ENCODE results near the gene FAXDC2.
"Not testable (repeated sequence)": the region's sequence is repeated elsewhere in the genome, so short reads cannot be mapped to it uniquely, and the experiment has no call there.

FAXDC2 gene

GRCh38 chr5:154840435-154841272, 9.7 kb downstream of the FAXDC2 start:
- H3K27me3 Mint-ChIP-seq (ENCODE audit: low read depth, poor library complexity) = no peaks in the 10 kb centered on the region
- peak overlapping the region; percentile 42 for H3K27ac Mint-ChIP-seq
- peaks cover 27% of the 10 kb centered on the region for H3K4me1 Mint-ChIP-seq

GRCh38 chr5:154837009-154837901, 13.1 kb downstream of the FAXDC2 start:
- H3K36me3 Mint-ChIP-seq (ENCODE audit: low read depth) = peaks cover 31% of the 10 kb centered on the region
- DNase-seq = no peak
- no peaks in the 10 kb centered on the region for H3K27me3 Mint-ChIP-seq (ENCODE audit: low read depth, poor library complexity)
- TF ChIP-seq CTCF (IDR thresholded peaks at IDR 0.05) = no peak
- no peak overlapping the region for H3K4me3 Mint-ChIP-seq
- H3K27ac Mint-ChIP-seq = peak overlapping the region; percentile 67
- no peaks in the 10 kb centered on the region for H3K9me3 Mint-ChIP-seq
- H3K4me1 Mint-ChIP-seq = peaks cover 14% of the 10 kb centered on the region

More at GRCh38 chr5:154840435-154841272, 9.7 kb downstream of the FAXDC2 start:
- Mint-ChIP-seq H3K36me3 (ENCODE audit: low read depth) (peaks cover 30% of the 10 kb centered on the region), H3K9me3 (no peaks in the 10 kb centered on the region), H3K4me3 (no peak overlapping the region)
- TF ChIP-seq CTCF (IDR thresholded peaks at IDR 0.05) = no peak
- DNase-seq = no peak

- H3K36me3 Mint-ChIP-seq (ENCODE audit: low read depth) = peaks cover 36% of the 10 kb centered on the region
- no peaks in the 10 kb centered on the region for H3K9me3 Mint-ChIP-seq
- no peaks in the 10 kb centered on the region for H3K27me3 Mint-ChIP-seq (ENCODE audit: low read depth, poor library complexity)
- DNase-seq = no peak
- no peak for TF ChIP-seq CTCF (IDR thresholded peaks at IDR 0.05)
- no peak overlapping the region for H3K4me3 Mint-ChIP-seq
- H3K4me1 Mint-ChIP-seq = peaks cover 14% of the 10 kb centered on the region
- no peak overlapping the region for H3K27ac Mint-ChIP-seq
Observed at GRCh38 chr5:154836225-154836624, 14.2 kb downstream of the FAXDC2 start.

GRCh38 chr5:154835701-154836052, 14.7 kb downstream of the FAXDC2 start:
- H3K27ac Mint-ChIP-seq; H3K4me3 Mint-ChIP-seq; DNase-seq; H3K9me3 Mint-ChIP-seq; H3K27me3 Mint-ChIP-seq (ENCODE audit: low read depth, poor library complexity): not testable (repeated sequence)
- H3K4me1 Mint-ChIP-seq = peaks cover 14% of the 10 kb centered on the region
- H3K36me3 Mint-ChIP-seq (ENCODE audit: low read depth) = peaks cover 42% of the 10 kb centered on the region

GRCh38 chr5:154834053-154834452, 16.4 kb downstream of the FAXDC2 start:
- Mint-ChIP-seq H3K36me3 (ENCODE audit: low read depth) (peaks cover 45% of the 10 kb centered on the region), H3K4me1 (peaks cover 14% of the 10 kb centered on the region), H3K27me3 (ENCODE audit: low read depth, poor library complexity) (no peaks in the 10 kb centered on the region), H3K9me3 (no peaks in the 10 kb centered on the region), H3K4me3 (no peak overlapping the region), H3K27ac (no peak overlapping the region)
- TF ChIP-seq CTCF (IDR thresholded peaks at IDR 0.05) = no peak
- DNase-seq = no peak

GRCh38 chr5:154832804-154833203, 17.6 kb downstream of the FAXDC2 start:
- not testable (repeated sequence) for H3K4me3 Mint-ChIP-seq; H3K27ac Mint-ChIP-seq; DNase-seq; H3K9me3 Mint-ChIP-seq; H3K27me3 Mint-ChIP-seq (ENCODE audit: low read depth, poor library complexity)
- peaks cover 14% of the 10 kb centered on the region for H3K4me1 Mint-ChIP-seq
- H3K36me3 Mint-ChIP-seq (ENCODE audit: low read depth) = peaks cover 42% of the 10 kb centered on the region
